Measurements from ENCODE around the gene MTAP.

Gene MTAP

GRCh38 chr9:21969951-21970799 lies 167.7 kb downstream of the MTAP start:
- no peak overlapping the region for H3K4me3 ChIP-seq (ENCODE audit: control insufficient read depth, low read depth, low read length)
- TF ChIP-seq CTCF (IDR thresholded peaks at IDR 0.05; ENCODE audit: control insufficient read depth, insufficient read depth, low read depth, low read length, missing control alignments), result no peak
- no peak for DNase-seq (ENCODE audit: low read depth)

GRCh38 chr9:21970800-21971640 lies 168.6 kb downstream of the MTAP start:
- DNase-seq (ENCODE audit: low read depth), result no peak
- H3K4me3 ChIP-seq (ENCODE audit: control insufficient read depth, low read depth, low read length), result no peak overlapping the region
- TF ChIP-seq CTCF (IDR thresholded peaks at IDR 0.05; ENCODE audit: control insufficient read depth, insufficient read depth, low read depth, low read length, missing control alignments), result no peak

- no peak for TF ChIP-seq CTCF (IDR thresholded peaks at IDR 0.05; ENCODE audit: control insufficient read depth, insufficient read depth, low read depth, low read length, missing control alignments)
- no peak overlapping the region for H3K4me3 ChIP-seq (ENCODE audit: control insufficient read depth, low read depth, low read length)
- no peak for DNase-seq (ENCODE audit: low read depth)
These were observed 169.9 kb downstream of the MTAP start for GRCh38 chr9:21972361-21972760.

GRCh38 chr9:21974343-21974721 lies 171.9 kb downstream of the MTAP start:
- TF ChIP-seq CTCF (IDR thresholded peaks at IDR 0.05; ENCODE audit: control insufficient read depth, insufficient read depth, low read depth, low read length, missing control alignments), result no peak
- DNase-seq (ENCODE audit: low read depth), result no peak
- H3K4me3 ChIP-seq (ENCODE audit: control insufficient read depth, low read depth, low read length), result peak overlapping the region; percentile 88

- no peak for TF ChIP-seq CTCF (IDR thresholded peaks at IDR 0.05; ENCODE audit: control insufficient read depth, insufficient read depth, low read depth, low read length, missing control alignments)
- peak overlapping the region; percentile 88 for H3K4me3 ChIP-seq (ENCODE audit: control insufficient read depth, low read depth, low read length)
- DNase-seq (ENCODE audit: low read depth), result no peak
These were observed 172.4 kb downstream of the MTAP start for GRCh38 chr9:21974722-21975409.

GRCh38 chr9:21976334-21976875 lies 174.0 kb downstream of the MTAP start:
- TF ChIP-seq CTCF (IDR thresholded peaks at IDR 0.05; ENCODE audit: control insufficient read depth, insufficient read depth, low read depth, low read length, missing control alignments), result no peak
- DNase-seq (ENCODE audit: low read depth), result no peak
- H3K4me3 ChIP-seq (ENCODE audit: control insufficient read depth, low read depth, low read length), result no peak overlapping the region

All from AG09309 (cell line).